Trophoblast cell (in vitro differentiated cells and primary cell): Measurements from ENCODE around the gene NMT1.
"Not testable (repeated sequence)": the region's sequence is repeated elsewhere in the genome, so short reads cannot be mapped to it uniquely, and the experiment has no call there.

Experiments used
- DNase-seq, 2 donors: peaks; one replicate each; pipeline ENCODE4 v3.0.0-alpha.2; 2016
- H2AFZ ChIP-seq: 2 replicates; pipeline ENCODE4 v1.6.1; 2013; ENCODE audit warnings: low read length, moderate library complexity, mild to moderate bottlenecking; ENCODE audit not compliant: insufficient read depth, poor library complexity
- H2AK5ac ChIP-seq: 2 replicates; pipeline ENCODE4 v1.6.1; 2013; ENCODE audit warnings: mild to moderate bottlenecking, low read length
- H2BK120ac ChIP-seq: 2 replicates; pipeline ENCODE4 v1.6.1; 2013; ENCODE audit warnings: low read length, mild to moderate bottlenecking, moderate library complexity; ENCODE audit not compliant: insufficient read depth, poor library complexity
- H2BK12ac ChIP-seq: 2 replicates; pipeline ENCODE4 v1.6.1; 2013; ENCODE audit warnings: mild to moderate bottlenecking, low read length, moderate library complexity
- H2BK5ac ChIP-seq: 2 replicates; pipeline ENCODE4 v1.6.1; 2013; ENCODE audit warnings: low read length, low read depth, moderate library complexity, mild to moderate bottlenecking; ENCODE audit not compliant: poor library complexity
- H3K14ac ChIP-seq: 2 replicates; pipeline ENCODE4 v1.6.1; 2013; ENCODE audit warnings: mild to moderate bottlenecking, low read length
- H3K18ac ChIP-seq: 2 replicates; pipeline ENCODE4 v1.6.1; 2013; ENCODE audit warnings: mild to moderate bottlenecking, low read length
- H3K23ac ChIP-seq: 2 replicates; pipeline ENCODE4 v1.6.1; 2013; ENCODE audit warnings: low read length
- H3K27ac ChIP-seq: 2 replicates; pipeline ENCODE4 v1.5.1; 2013; ENCODE audit warnings: low read depth, mild to moderate bottlenecking, inconsistent platforms, low read length, moderate library complexity
- H3K27me3 ChIP-seq: 2 replicates; pipeline ENCODE4 v1.6.1; 2013; ENCODE audit warnings: inconsistent platforms, mild to moderate bottlenecking, low read length, moderate library complexity; ENCODE audit not compliant: insufficient read depth
- H3K36me3 ChIP-seq, 2 experiments: 1 replicate in 1 of 2; 2 replicates in 1 of 2; pipeline ENCODE4 v1.6.1; 2013; ENCODE audit warnings: low read length in 2 of 2, mild to moderate bottlenecking in 2 of 2, moderate library complexity in 1 of 2; ENCODE audit not compliant: insufficient read depth in 2 of 2, control insufficient read depth in 1 of 2
- H3K4ac ChIP-seq: 2 replicates; pipeline ENCODE4 v1.6.1; 2013; ENCODE audit warnings: low read depth, mild to moderate bottlenecking, low read length, moderate library complexity
- H3K4me1 ChIP-seq, 2 experiments: 1 replicate in 1 of 2; 2 replicates in 1 of 2; pipeline ENCODE4 v1.6.1; 2013; ENCODE audit warnings: low read length in 2 of 2, mild to moderate bottlenecking in 2 of 2, moderate library complexity in 1 of 2; ENCODE audit not compliant: insufficient read depth in 2 of 2, control insufficient read depth in 1 of 2
- H3K4me2 ChIP-seq: 2 replicates; pipeline ENCODE4 v1.6.1; 2013; ENCODE audit warnings: inconsistent platforms, mild to moderate bottlenecking, low read length, moderate library complexity
- H3K4me3 ChIP-seq: 2 replicates; pipeline ENCODE4 v1.5.1; 2013; ENCODE audit warnings: mild to moderate bottlenecking, low read depth, low read length, inconsistent platforms
- H3K79me1 ChIP-seq: one replicate; pipeline ENCODE4 v1.6.1; 2013; ENCODE audit warnings: low read length
- H3K79me2 ChIP-seq: 2 replicates; pipeline ENCODE4 v1.6.1; 2013; ENCODE audit warnings: low read length, mild to moderate bottlenecking; ENCODE audit not compliant: control insufficient read depth, insufficient read depth, poor library complexity
- H3K9ac ChIP-seq: 2 replicates; pipeline ENCODE4 v1.6.1; 2013; ENCODE audit warnings: mild to moderate bottlenecking, low read length
- H3K9me3 ChIP-seq: 2 replicates; pipeline ENCODE4 v1.6.1; 2013; ENCODE audit warnings: low read depth, mild to moderate bottlenecking, control low read depth, inconsistent platforms, low read length; ENCODE audit not compliant: insufficient read depth
- H4K12ac ChIP-seq: 2 replicates; pipeline ENCODE4 v1.6.1; 2013; ENCODE audit warnings: low read depth, mild to moderate bottlenecking, low read length, moderate library complexity
- H4K8ac ChIP-seq: 2 replicates; pipeline ENCODE4 v1.6.1; 2013; ENCODE audit warnings: low read depth, mild to moderate bottlenecking, low read length, moderate library complexity
- H4K91ac ChIP-seq: one replicate; pipeline ENCODE4 v1.6.1; 2013; ENCODE audit warnings: low read depth, mild to moderate bottlenecking, low read length, moderate library complexity
- WGBS: extraction: QIAGEN DNeasy Blood & Tissue Kit; methylation state at CpG from one replicate; pipeline ENCODE4 v1.1.7; 2013; ENCODE audit warnings: missing lambda C conversion rate; ENCODE audit not compliant: insufficient read length, insufficient coverage; ENCODE audit errors: extremely low coverage; 5-methylcytosine and 5-hydroxymethylcytosine counted together

The NMT1 gene

GRCh38 chr17:45048795-45049563, 12.1 kb upstream of the NMT1 start:
- Histone ChIP-seq H2BK12ac (peak overlapping the region; percentile 17), H2AFZ (no peak overlapping the region), H3K4me1 (peaks cover 5 to 17% of the 10 kb centered on the region in 2 experiments), H3K36me3 (no peaks in the 10 kb centered on the region), H2AK5ac (no peak overlapping the region), H3K4ac (peak overlapping the region; percentile 64), H4K12ac (no peak overlapping the region), H2BK5ac (no peak overlapping the region), H2BK120ac (no peak overlapping the region), H4K91ac (no peak overlapping the region), H3K27ac (no peak overlapping the region), H3K27me3 (no peaks in the 10 kb centered on the region), H3K14ac (no peak overlapping the region), H3K23ac (no peak overlapping the region), H3K79me2 (peaks cover 11% of the 10 kb centered on the region), H3K9me3 (no peaks in the 10 kb centered on the region), H3K9ac (no peak overlapping the region), H4K8ac (no peak overlapping the region), H3K4me2 (no peak overlapping the region), H3K18ac (no peak overlapping the region), H3K79me1 (peaks cover 19% of the 10 kb centered on the region), H3K4me3 (no peak overlapping the region)
- DNase-seq: peak in 1 of 2 donors; percentile 52
- 100% methylated on average over 2 of the region's 8 CpGs for WGBS

- Histone ChIP-seq H3K23ac (no peak overlapping the region), H3K4ac (peak overlapping the region; percentile 80), H3K4me3 (peak overlapping the region; percentile 73), H3K4me1 (peaks cover 5 to 17% of the 10 kb centered on the region in 2 experiments), H3K79me2 (peaks cover 11% of the 10 kb centered on the region), H2BK120ac (peak overlapping the region; percentile 87), H3K18ac (peak overlapping the region; percentile 62), H3K36me3 (no peaks in the 10 kb centered on the region), H3K27ac (peak overlapping the region; percentile 89), H2BK12ac (peak overlapping the region; percentile 29), H4K12ac (peak overlapping the region; percentile 74), H3K9ac (peak overlapping the region; percentile 74), H3K14ac (peak overlapping the region; percentile 93), H2BK5ac (peak overlapping the region; percentile 81), H3K4me2 (peak overlapping the region; percentile 55), H4K8ac (peak overlapping the region; percentile 82), H2AK5ac (peak overlapping the region; percentile 85), H3K27me3 (no peaks in the 10 kb centered on the region), H3K9me3 (no peaks in the 10 kb centered on the region), H3K79me1 (peaks cover 19% of the 10 kb centered on the region), H4K91ac (peak overlapping the region; percentile 88), H2AFZ (no peak overlapping the region)
- DNase-seq: peak; percentile 65 to 72
- no CpG with 5 or more reads among the region's 14 CpGs for WGBS
Measured at GRCh38 chr17:45050481-45051059, 10.5 kb upstream of the NMT1 start.

GRCh38 chr17:45051060-45051719, 9.9 kb upstream of the NMT1 start, which contains the start of gene DCAKD:
Gene DCAKD (minus strand): TSS chr17:45051632. CDS start chr17:45034885, 16,747 bp downstream.
- peak within 1 kb of the TSS; percentile 81 for H2BK5ac ChIP-seq
- peaks cover 5 to 17% of the 10 kb centered on the region in 2 experiments for H3K4me1 ChIP-seq
- H3K9me3 ChIP-seq: no peaks in the 10 kb centered on the region
- no peaks in the 10 kb centered on the region for H3K27me3 ChIP-seq
- peak within 1 kb of the TSS; percentile 82 for H4K8ac ChIP-seq
- peak within 1 kb of the TSS; percentile 89 for H3K27ac ChIP-seq
- peak within 1 kb of the TSS; percentile 87 for H2BK120ac ChIP-seq
- H3K79me2 ChIP-seq: peaks cover 8% of the 10 kb centered on the region
- peak within 1 kb of the TSS; percentile 93 for H3K14ac ChIP-seq
- peak within 1 kb of the TSS; percentile 85 for H2AK5ac ChIP-seq
- peaks cover 19% of the 10 kb centered on the region for H3K79me1 ChIP-seq
- peak within 1 kb of the TSS; percentile 14 for H2AFZ ChIP-seq
- peak; percentile 96 for DNase-seq
- H4K91ac ChIP-seq: peak within 1 kb of the TSS; percentile 80
- H4K12ac ChIP-seq: peak within 1 kb of the TSS; percentile 65
- peak within 1 kb of the TSS; percentile 29 for H2BK12ac ChIP-seq
- H3K4ac ChIP-seq: peak within 1 kb of the TSS; percentile 66
- peak within 1 kb of the TSS; percentile 62 for H3K18ac ChIP-seq
- H3K23ac ChIP-seq: peak within 1 kb of the TSS; percentile 48
- peak within 1 kb of the TSS; percentile 98 for H3K4me2 ChIP-seq
- peak within 1 kb of the TSS; percentile 79 for H3K4me3 ChIP-seq
- peak within 1 kb of the TSS; percentile 95 for H3K9ac ChIP-seq
- no peaks in the 10 kb centered on the region for H3K36me3 ChIP-seq
- no CpG with 5 or more reads among the region's 56 CpGs for WGBS

- not testable (repeated sequence) for H3K79me2 ChIP-seq, H2AK5ac ChIP-seq, DNase-seq, H4K91ac ChIP-seq, H2BK5ac ChIP-seq, H2BK12ac ChIP-seq, H3K9me3 ChIP-seq, H2AFZ ChIP-seq, H3K4me2 ChIP-seq, H3K27me3 ChIP-seq, H3K23ac ChIP-seq, H3K36me3 ChIP-seq, H3K4ac ChIP-seq, H3K9ac ChIP-seq, H3K4me3 ChIP-seq, H2BK120ac ChIP-seq, H4K12ac ChIP-seq, H3K14ac ChIP-seq, H3K18ac ChIP-seq, H3K27ac ChIP-seq, H4K8ac ChIP-seq
- H3K4me1 ChIP-seq: peaks cover 3 to 15% of the 10 kb centered on the region in 2 experiments
- no CpG with 5 or more reads among the region's 54 CpGs for WGBS
- peaks cover 18% of the 10 kb centered on the region for H3K79me1 ChIP-seq
Measured at GRCh38 chr17:45051720-45052051, 9.4 kb upstream of the NMT1 start.
